Fibroblast of mammary gland (primary cell): ENCODE measurements around the gene TMEM115.
A peak's percentile ranks its signal among the peaks of the same experiment; 100 is the strongest.

Experiments
- DNase-seq: peaks from one replicate; pipeline ENCODE4 v3.0.0-alpha.2; 2010; ENCODE audit warnings: low read depth
- H3K4me3 ChIP-seq: 2 replicates; pipeline ENCODE4 v1.5.1; 2011; ENCODE audit warnings: low read depth, mild to moderate bottlenecking, low read length, moderate library complexity; ENCODE audit not compliant: control insufficient read depth
- CTCF ChIP-seq: conservative IDR thresholded peaks from 2 replicates; pipeline ENCODE4 v1.5.1; 2011; ENCODE audit warnings: low read depth, low read length, inconsistent platforms; ENCODE audit not compliant: control insufficient read depth, insufficient read depth

The TMEM115 gene

GRCh38 chr3:50333744-50334328 is 25.5 kb downstream of the TMEM115 start:
- peak overlapping the region; percentile 13 for H3K4me3 ChIP-seq
- TF ChIP-seq CTCF: no peak
- peak; percentile 93 for DNase-seq

GRCh38 chr3:50331364-50331907 is 27.9 kb downstream of the TMEM115 start:
- no peak for DNase-seq
- no peak for TF ChIP-seq CTCF
- H3K4me3 ChIP-seq: no peak overlapping the region

- no peak overlapping the region for H3K4me3 ChIP-seq
- no peak for DNase-seq
- TF ChIP-seq CTCF: no peak
These were observed 29.0 kb downstream of the TMEM115 start for GRCh38 chr3:50330330-50330729.

GRCh38 chr3:50327943-50328691 is 31.2 kb downstream of the TMEM115 start, which contains the start of gene TUSC2:
TUSC2 (minus strand) TSS chr3:50328223; CDS start chr3:50328099, 124 bp downstream.
- H3K4me3 ChIP-seq: peak within 1 kb of the TSS; percentile 76
- DNase-seq: peak; percentile 93
- TF ChIP-seq CTCF: no peak

GRCh38 chr3:50327129-50327528 is 32.2 kb downstream of the TMEM115 start:
- no peak for TF ChIP-seq CTCF
- H3K4me3 ChIP-seq: peak overlapping the region; percentile 76
- no peak for DNase-seq

GRCh38 chr3:50326182-50326541 is 33.2 kb downstream of the TMEM115 start:
- no peak overlapping the region for H3K4me3 ChIP-seq
- no peak for DNase-seq
- TF ChIP-seq CTCF: no peak
